ENCODE results near the gene NEMF. TPM values are rescaled to one million over a fixed set of nuclear protein-coding genes. Genes with fewer than 3 reads are reported as not detected.
A peak's percentile ranks its signal among the peaks of the same experiment; 100 is the strongest.
"Not testable (repeated sequence)": the region's sequence is repeated elsewhere in the genome, so short reads cannot be mapped to it uniquely, and the experiment has no call there.

Gene NEMF
- total RNA-seq, 2 donors from 2014 or later, result 43.9 to 45.2 TPM

DNA sequence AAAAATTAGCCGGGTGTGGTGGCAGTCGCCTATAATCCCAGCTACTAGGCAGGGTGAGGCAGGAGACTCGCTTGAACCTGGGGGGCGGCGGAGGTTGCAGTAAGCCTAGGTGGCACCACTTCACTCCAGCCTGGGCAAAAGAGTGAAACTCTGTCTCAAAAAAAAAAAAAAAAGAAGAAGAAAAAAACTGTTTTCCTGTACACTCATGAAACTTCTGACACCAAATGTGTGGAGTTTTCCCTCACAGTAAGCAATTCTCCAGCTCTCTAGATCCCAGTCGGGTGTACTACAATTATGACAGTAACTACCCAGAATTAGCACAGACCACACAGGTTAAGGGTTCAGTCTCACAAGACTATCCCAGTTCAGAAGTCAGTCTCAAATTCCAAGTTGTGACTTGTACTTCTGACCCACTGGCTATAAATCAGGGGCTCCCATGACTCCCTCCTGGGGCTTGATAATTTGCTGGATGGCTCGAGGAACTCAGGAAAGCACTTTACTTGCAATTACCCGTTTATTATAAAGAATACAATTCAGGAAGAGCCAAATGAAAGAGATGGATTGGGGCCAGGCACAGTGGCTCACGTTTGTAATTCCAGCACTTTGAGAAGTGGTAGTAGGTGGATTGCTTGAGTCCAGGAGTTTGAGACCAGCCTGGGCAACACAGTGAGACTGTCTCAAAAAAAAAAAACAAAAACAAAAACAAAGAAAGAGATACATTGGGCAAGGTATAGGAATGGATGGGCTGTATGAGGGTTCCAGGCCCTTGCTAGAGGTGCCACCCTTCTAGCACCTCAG lies 27.9 kb upstream of the NEMF start:
- Histone ChIP-seq H3K36me3 (no peaks in the 10 kb centered on the region), H3K27me3 (no peaks in the 10 kb centered on the region), H3K4me1 (no peaks in the 10 kb centered on the region), H3K9me3 (no peaks in the 10 kb centered on the region), H3K27ac (no peak overlapping the region), H3K4me3 (no peak overlapping the region)
- no peak for TF ChIP-seq CTCF (IDR thresholded peaks at IDR 0.05)
- no peak for DNase-seq (ENCODE audit: low spot score)

DNA sequence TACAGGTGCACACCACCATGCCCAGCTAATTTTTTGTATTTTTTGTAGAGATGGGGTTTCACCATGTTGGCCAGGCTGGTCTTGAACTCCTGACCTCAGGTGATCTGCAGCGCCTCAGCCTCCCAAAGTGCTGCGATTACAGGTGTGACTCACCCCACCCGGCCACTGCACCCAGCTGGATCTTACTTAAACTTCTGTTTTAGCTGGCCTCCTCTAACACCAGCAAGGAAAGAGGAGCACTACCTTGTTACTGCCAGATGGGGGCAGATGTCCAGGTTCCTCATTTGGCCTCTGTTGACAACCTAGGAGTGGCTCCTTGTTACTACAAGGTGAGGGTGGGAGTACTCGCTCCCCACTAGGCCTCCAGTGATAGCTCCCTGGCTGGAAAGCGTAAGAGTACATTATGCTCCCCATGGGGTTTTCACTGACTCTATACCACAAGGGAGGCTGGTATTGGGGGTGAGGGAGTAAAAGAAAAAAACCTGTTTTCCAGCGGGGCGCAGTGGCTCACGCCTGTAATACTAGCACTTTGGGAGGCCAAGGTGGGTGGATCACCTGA lies 27.1 kb upstream of the NEMF start:
- Histone ChIP-seq H3K4me3 (no peak overlapping the region), H3K27me3 (no peaks in the 10 kb centered on the region), H3K27ac (no peak overlapping the region), H3K36me3 (no peaks in the 10 kb centered on the region), H3K4me1 (no peaks in the 10 kb centered on the region), H3K9me3 (no peaks in the 10 kb centered on the region)
- peak; percentile 52 to 67 for TF ChIP-seq CTCF (IDR thresholded peaks at IDR 0.05)
- no peak for DNase-seq (ENCODE audit: low spot score)

DNA sequence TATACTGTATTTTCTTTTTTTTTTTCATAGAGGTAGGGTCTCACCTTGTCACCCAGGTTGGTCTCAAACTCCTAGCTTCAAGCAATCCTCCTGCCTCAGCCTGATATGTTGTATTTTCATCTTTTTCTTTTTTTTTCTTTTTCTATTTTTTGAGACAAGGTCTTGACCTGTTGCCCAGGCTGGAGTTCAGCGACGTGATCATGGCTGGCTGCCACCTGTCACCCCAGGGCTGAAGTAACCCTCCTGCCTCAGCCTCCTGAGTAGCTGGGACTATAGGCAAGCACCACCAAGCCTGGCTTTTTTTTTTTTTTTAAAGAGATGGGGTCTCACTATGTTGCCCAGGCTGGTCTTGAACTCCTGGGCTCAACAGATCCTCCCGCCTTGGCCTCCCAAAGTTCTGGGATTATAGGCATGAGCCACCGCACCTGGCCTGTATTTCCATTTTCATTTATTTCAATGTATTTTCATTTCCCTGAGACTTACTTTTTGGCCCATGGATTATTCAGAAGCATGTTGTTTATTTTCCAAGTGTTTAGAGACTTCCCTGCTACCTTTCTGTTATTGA lies 24.1 kb upstream of the NEMF start:
- no peaks in the 10 kb centered on the region for H3K4me1 ChIP-seq
- H3K4me3 ChIP-seq, result no peak overlapping the region
- H3K27ac ChIP-seq, result no peak overlapping the region
- H3K9me3 ChIP-seq, result no peaks in the 10 kb centered on the region
- no peak for DNase-seq (ENCODE audit: low spot score)
- TF ChIP-seq CTCF (IDR thresholded peaks at IDR 0.05), result no peak
- H3K36me3 ChIP-seq, result no peaks in the 10 kb centered on the region
- H3K27me3 ChIP-seq, result no peaks in the 10 kb centered on the region

DNA sequence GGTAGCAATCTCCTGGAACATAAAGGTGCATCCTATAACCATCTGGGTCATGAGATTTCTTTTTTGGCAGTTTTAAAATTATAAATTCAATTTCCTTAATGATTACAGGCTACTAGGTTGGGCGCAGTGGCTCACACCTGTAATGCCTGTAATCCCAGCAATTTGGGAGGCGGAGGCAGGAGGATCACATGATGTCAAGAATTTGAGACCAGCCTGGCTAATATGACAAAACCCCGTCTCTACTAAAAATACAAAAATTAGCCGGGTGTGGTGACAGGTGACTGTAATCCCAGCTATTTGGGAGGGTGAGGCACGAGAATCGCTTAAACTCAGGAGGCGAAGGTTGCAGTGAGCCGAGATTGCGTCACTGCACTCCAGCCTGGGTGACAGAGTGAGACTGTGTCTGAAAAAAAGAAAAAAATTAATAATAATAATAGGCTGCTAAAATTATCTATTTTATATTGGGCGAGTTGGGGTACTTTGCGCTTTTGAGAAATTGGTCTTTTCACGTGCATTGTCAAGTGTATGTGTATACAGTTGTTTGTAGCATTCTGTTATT lies 23.1 kb upstream of the NEMF start:
- Histone ChIP-seq H3K27me3 (no peaks in the 10 kb centered on the region), H3K27ac (no peak overlapping the region), H3K4me1 (no peaks in the 10 kb centered on the region), H3K4me3 (no peak overlapping the region), H3K9me3 (no peaks in the 10 kb centered on the region), H3K36me3 (no peaks in the 10 kb centered on the region)
- no peak for TF ChIP-seq CTCF (IDR thresholded peaks at IDR 0.05)
- no peak for DNase-seq (ENCODE audit: low spot score)

GRCh38 chr14:49873548-49873947 lies 21.0 kb upstream of the NEMF start:
- not testable (repeated sequence) for DNase-seq (ENCODE audit: low spot score); H3K4me3 ChIP-seq; H3K9me3 ChIP-seq; H3K27ac ChIP-seq; H3K4me1 ChIP-seq; H3K27me3 ChIP-seq; H3K36me3 ChIP-seq

DNA sequence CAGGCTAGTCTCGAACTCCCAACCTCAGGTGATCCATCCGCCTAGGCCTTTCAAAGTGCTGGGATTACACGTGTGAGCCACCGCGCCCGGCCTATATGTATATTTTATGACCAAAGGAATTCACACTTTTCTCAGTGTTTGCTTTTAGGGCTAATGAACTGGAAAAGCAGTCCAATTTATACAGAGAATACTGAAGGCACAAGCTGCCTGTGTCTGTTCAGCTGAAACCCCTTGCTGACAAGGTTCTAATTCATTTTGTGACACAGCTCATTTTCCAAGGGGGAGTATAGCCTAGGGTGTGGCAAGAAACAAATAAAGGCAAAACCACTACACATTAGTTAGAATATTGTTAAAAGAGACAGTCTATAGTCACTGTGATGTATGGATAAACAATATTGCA lies 18.3 kb upstream of the NEMF start:
- Histone ChIP-seq H3K27me3 (no peaks in the 10 kb centered on the region), H3K27ac (no peak overlapping the region), H3K9me3 (no peaks in the 10 kb centered on the region), H3K36me3 (no peaks in the 10 kb centered on the region), H3K4me3 (no peak overlapping the region), H3K4me1 (peaks cover 0 to 12% of the 10 kb centered on the region in 2 donors)
- TF ChIP-seq CTCF (IDR thresholded peaks at IDR 0.05), result no peak
- DNase-seq (ENCODE audit: low spot score), result peak; percentile 13
